NCI-H226 (cell line): ENCODE measurements around the gene WDR18.

Source experiments
- DNase-seq: peaks from one replicate; pipeline ENCODE4 v3.0.0-alpha.2; 2015

WDR18 gene, protein sequence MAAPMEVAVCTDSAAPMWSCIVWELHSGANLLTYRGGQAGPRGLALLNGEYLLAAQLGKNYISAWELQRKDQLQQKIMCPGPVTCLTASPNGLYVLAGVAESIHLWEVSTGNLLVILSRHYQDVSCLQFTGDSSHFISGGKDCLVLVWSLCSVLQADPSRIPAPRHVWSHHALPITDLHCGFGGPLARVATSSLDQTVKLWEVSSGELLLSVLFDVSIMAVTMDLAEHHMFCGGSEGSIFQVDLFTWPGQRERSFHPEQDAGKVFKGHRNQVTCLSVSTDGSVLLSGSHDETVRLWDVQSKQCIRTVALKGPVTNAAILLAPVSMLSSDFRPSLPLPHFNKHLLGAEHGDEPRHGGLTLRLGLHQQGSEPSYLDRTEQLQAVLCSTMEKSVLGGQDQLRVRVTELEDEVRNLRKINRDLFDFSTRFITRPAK

DNA sequence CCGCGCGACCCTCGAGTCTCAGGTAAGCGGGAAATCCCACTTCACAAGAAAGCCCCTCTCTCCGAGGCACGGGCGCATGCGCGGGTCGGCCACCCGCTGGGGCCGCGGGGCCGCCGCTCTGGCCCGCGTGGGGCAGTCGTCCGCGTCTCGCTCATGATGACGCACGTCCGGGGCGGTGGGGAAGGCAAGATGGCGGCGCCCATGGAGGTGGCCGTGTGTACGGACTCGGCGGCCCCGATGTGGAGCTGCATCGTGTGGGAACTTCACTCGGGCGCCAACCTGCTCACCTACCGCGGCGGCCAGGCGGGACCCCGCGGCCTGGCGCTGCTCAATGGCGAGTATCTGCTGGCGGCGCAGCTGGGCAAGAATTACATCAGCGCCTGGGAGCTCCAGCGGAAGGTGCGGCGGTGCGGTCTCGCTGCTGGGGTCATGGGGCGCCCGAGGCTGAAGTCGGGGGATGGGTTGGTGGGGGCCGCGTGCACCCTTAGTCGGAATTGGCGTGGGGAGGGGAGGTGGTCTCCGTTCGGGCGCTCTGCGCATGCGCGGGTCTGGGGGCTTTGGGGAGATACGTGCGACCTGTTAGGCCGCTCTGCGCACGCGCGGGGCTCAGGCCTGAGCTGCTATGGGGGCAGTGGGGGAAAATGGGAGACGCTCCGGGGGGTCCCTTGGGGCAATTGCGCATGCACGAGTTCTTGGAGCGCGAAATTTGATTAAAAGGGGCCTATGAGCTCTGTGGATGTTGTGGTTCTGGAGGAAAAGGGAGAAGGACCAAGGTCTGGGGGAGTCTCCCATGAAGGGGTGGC is at the start of gene WDR18:
Gene WDR18, plus strand, starts transcription at position 181 of the 803 bp plus-strand sequence. Its CDS starts 9 bp downstream, at position 190.
- peak; percentile 83 for DNase-seq

DNA sequence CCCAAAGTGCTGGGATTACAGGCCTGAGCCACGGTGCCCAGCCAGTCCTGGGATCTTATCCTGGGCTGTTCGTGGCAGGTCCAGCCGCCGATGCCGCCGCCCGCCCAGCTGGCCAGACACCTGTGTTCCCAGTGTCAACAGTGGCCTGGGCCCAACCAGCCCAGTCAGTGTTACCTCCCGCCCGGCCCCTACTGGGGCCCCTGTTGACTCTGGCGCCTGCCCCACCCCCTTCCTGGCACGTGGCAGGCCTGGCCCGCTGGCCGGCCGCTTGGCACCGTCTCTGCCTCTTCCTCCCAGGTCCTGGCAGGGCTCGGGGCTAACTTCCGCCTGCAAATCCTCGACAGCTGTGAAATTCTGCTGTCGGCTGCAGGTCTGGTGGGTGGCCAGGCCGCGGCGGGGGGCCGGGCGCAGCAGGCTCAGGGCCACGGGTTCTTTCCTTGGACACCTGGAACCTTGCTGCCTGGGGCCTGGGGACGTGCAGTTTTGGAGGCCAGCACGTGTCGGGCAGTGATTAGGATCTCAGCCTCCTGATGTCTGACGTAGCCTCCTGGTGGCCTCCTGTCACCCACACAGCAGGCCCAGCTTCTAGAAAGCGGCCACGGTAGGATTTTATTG is 49.2 kb upstream of the WDR18 start:
- DNase-seq: no peak

DNA sequence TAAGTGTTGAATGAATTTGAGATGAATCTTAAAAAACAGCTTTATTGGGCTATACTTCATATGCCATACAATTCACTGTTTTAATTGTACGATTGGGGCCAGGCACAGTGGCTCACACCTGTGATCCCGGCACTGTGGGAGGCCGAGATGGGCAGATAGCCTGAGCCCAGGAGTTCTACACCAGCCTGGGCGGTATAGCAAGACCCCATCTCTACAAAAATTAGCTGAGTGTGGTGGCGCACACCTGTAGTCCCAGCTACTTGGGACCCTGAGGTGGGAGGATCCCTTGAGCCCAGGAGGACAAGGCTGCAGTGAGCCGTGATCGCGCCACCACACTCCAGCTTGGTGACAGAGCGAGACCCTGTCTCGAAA is 48.0 kb upstream of the WDR18 start:
- no peak for DNase-seq

DNA sequence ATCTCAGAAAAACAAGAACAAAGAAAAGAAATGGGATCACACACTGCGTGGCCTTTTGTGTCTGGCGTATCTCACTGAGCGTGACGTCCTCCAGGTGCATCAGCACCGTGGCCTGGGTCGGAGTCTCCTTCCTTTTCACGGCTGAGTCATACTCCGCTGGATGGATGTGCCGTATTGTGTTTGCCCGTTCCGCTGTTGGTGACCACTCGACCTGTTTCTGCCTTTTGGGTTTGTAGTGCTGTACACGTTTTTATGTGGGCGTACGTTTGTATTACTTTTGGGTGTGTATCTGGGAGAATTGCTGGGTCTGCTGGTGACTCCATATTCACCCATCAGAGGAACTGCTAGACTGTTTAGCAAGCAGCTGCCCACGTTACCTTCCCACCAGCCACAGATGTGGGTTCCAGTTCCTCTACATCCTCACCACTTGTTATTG is 46.9 kb upstream of the WDR18 start:
- DNase-seq: no peak

DNA sequence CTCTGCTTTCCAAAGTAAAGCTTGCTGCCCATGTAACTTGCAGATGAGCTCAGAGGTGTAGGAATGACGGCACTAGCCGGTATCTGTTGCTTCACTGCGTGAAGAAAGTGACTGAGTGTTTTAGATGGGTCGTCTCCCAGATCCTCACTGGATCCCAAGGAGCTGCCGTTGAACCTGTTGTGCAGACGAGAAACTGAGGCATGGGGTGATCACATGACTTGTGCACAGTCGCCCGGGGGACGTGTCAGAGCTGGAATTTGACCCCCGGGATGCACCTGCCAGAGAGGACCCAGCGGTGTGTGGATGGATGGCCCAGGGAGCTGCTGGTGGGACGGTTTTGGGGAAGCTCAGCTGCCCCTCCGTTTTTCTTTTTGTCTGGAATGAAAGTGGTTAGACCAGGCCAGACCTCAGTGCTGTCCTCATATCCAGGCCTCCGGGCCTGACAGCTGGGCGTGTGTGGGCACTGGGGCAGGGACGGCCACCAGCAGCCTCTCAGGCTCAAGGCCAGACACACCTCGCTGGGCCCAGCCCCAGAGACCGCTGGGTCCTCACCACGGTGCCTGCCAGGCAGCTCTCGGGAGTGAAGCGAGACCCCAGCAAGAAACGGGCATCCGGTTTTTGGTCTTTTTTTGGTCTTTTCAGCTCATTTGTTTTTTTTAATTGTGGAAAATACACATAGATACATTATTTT is 45.8 kb upstream of the WDR18 start:
- DNase-seq: no peak

DNA sequence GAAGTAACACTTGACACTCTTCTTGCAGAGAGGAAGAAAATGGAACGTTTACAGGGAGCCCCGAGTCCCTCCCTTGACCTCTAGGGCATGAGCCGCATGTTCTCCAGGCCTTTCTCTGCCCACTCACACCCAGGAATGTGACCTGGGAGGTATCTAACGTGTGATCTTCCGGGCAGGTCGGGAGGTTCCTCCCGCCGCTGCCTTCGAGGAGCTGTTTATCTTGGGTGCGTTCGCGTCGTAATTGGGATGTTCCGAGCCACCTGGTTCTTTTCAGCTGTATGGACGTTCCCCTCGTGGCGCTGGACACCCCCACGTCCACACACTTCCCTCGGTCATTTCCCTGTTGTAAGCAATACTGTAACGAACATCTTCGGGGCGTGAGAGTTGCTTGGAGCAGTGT is 44.7 kb upstream of the WDR18 start:
- no peak for DNase-seq

DNA sequence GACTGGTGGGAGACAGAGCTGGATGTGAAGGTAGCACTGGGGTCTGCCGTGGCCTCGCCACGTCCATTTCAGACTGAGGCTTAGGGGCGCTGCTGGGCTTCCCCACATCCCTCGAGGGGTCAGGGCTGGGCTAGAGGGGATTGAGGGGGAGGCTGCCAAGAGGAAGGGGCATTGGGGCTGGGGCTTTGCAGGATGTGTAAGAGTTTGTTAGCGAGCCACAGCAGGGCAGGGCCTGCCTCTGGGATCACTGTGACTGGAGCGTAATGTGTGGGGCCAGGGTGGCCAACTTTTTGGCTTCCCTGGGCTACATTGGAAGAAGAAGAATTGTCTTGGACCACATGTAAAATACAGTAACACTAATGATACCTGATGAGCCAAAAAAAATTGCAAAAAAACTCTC is 44.2 kb upstream of the WDR18 start:
- no peak for DNase-seq

DNA sequence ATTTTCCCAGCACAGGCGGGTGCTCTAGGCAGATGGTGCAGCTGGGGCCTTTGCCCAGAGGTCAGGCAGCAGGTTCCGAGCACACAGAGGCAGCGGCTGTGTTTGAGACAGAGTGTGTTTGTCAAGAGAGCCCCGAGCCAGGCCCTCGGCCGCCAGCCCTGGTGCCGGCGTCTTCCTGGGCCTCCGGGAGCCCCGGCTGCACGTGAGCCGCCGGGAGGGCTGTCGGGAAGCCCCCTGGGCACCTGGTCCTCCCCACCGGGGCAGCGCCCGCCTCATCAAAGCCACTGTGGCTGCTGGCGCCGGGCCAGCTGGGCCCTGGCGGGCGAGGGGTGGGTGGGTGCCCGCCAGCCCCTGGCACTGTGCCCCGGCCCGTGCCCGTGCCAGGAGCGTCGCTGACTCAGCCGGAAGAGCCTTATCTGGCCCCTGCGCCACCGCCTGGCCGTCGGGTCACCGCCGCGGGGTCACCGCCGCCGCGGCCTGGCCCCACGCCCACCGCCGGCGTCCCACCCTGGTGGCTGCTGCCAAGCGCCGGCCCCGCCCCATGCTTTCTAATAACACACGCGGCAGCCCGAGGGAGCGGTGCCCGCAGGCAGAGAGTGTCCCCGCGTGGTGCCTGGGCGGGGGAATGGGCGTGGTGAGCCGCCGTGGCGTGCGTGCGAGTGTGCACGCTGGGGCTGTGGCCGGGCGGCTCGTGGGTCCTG is 43.4 kb upstream of the WDR18 start:
- DNase-seq: peak; percentile 67

DNA sequence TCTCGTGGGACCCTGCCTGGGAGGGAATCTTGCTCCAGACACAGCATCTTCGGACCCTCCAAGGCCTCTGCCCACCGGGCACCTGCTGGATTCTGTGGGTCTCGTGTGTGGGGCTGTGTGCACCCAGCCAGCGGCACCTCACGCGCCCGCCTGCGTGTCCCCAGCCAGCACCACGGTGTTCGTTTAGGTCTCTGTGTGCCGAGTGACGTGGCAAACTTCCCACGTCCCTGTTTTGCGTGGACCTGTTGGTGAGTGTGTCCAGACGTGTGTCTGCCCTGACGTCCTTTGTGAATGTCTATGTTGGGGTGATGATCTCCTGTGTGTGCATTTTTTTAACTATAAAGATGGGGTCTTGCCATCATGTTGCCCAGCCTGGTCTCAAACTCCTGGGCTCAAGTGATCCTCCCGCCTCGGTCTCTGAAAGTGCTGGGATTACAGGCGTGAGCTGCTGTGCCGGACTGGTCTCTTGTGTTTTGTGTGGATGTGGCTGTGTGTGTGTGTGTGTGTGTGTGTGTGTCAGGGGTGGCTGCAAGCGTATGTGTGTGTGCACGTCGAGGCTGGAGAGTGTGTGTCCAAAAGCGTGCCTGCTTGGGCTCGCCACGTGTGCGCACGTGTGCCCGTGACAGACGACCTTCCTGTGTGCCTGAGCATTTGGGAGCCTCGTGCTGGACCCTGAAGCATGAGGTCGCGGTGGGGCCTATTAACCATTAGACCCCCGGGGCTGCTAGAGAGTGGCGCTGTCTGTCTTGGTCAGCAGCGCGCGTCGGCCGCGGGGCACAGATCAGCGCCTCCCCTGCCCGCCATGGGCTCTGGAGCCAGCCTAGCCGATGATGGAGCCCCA is 42.6 kb upstream of the WDR18 start:
- DNase-seq: no peak

DNA sequence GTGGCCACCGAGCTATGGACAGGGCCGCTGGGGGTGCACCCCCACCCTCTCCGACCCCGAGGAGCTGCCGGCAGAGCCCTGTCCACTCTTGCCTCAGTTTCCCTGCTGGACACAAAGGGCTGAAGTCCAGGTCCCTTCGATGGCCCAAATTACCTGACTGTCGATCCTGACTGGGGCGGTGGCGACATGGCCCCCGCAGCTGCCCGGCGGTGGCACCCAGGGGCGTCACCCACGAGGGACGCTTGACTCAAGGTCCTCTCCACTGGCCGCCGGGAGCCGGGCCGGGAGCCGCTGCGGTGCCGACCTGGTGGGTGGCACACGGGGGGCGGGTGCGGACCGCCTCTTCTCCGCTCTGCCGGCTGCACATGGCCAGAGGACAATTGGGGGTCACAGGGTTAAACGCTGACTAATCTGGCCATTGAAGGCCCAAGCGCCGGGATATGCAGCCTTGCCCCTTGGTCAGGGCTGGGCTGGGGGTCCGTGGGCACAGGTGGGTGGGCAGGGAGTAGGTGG is 42.0 kb upstream of the WDR18 start:
- DNase-seq: no peak

DNA sequence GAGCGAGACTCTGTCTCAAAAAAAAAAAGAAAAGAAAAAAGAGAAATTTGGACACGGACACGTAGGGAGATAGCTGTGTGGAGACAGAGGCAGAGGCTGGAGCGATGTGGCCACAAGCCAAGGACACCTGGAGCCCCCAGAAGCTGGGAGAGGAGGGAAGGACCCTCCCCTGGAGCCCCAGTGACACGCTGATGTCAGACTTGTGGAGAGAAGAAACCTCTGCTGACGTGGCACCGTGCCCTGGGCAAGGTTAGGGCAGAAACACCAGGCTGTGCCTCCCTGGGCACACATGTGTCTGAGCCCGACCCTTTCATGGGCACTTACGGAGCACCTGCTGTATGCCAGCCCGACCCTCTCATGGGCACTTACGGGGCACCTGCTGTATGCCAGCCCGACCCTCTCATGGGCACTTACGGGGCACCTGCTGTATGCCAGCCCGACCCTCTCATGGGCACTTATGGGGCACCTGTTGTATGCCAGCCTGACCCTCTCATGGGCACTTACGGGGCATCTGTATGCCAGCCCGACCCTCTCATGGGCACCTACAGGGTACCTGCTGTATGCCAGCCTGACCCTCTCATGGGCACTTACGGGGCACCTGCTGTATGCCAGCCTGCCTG is 40.5 kb upstream of the WDR18 start:
- no peak for DNase-seq

DNA sequence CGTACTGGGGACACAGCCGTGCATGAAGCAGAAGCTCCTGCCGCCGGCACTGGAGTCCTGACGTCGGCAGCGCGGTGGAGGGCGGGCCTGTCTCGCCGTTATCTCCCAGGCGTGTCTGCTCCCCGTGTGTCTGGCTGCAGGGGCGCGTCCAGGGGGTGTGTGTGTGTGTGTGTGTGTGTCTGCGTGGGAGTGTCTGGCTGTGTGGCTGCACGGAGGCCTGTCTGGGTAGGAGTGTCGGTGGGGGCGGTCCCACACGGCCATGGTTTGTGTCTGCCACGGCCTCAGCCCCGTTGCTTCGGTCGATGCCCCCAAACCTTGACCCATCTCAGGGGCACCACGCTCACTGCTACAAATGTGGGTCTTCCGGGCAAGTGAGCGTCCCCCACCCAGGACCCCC is 40.0 kb upstream of the WDR18 start:
- DNase-seq: peak; percentile 57

DNA sequence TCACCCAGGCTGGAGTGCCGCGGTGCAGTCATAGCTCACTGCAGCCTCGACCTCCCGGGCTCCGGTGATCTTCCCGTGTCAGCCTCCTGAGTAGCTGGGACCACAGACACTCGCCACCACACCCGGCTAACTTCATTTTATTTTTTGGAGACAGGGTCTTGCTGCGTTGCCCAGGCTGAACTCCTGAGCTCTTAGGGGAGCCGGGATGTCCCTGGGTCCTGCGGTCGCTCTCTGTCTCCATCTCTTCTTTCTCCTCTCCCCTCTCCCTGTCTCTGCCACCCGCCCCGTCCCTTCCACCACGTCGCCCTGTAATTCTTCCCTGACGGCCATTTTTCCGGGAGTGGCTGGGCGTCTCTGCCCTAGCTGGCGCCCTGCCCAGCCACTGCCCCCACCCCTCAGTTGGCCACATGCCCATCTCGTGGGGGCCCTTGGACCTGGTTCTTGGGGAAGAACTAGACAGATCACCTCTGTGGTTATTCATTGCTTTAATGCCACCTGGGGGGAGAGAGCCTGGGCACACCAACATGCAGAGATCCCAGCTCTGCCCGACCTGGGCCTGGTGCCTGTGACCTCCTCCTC is 39.4 kb upstream of the WDR18 start:
- no peak for DNase-seq

DNA sequence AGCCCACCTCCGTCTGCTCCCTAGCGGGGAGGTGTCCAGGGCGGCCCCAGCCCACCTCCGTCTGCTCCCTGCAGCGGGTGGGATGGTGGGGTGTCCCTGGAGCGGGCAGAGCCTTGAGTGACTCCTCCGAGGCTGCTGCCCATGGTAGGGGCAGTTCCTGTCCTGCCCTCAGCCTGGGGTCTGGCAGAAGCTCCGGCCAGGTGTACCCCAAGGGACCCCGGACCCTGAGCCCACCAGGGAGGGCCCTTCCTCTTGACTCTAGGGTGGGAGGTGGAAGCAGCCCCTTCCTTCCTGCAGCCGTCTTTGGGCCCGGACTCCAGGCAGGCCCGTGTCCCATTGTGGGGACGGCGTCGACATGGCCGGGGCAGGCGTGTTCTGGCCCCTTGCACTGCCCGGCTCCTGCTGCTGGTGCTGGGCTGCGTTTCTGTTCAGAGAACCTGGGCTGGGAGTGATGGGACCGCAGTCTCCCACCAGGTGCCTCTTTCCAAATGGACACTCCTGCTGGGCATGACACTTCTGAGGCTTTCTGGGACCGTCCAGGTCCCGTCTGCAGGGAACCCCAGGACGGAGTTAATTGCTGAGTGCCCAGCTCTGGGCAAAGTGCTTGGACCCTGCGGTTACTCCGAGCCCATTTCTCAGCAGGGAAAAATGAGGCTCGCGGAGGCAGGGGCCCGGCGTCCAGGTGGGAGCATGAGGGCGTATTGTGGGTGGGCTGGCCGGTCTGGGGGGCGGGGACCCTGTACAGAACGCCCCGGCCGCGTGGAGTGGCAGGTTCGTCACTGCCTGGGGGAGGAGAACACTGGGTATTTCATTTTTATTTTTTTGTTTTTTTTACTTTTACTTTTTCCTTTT is 38.5 kb upstream of the WDR18 start:
- DNase-seq: no peak

DNA sequence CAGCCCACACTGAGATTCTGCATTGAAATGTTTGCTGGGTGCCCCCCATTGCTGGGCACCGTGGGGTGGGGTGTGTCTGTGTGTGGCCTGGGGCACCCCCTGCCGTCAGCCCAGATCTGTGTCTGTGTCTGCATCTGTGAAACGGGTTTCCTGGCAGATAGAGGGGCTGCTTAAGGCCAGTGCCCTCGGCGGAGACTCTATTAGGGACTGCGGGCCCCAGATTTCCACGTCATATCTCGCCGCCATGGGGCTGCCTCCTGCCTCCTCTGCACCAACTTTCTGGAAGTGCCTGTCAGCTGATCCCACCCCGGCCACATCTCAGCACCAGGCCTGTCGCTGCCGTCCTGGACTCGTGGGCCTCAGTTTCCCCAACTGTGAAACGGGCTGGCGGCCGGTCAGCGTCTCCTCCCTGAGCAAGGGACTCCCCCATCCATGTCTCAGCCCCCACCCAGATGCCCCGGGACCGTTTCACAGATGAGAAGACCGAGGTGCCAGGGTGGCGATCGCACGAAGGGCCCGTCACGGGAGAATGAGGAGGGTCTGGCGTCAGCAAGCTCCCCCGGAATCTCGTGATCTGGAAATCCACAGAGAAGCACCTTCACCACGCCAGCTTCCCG is 36.9 kb upstream of the WDR18 start:
- DNase-seq: no peak

DNA sequence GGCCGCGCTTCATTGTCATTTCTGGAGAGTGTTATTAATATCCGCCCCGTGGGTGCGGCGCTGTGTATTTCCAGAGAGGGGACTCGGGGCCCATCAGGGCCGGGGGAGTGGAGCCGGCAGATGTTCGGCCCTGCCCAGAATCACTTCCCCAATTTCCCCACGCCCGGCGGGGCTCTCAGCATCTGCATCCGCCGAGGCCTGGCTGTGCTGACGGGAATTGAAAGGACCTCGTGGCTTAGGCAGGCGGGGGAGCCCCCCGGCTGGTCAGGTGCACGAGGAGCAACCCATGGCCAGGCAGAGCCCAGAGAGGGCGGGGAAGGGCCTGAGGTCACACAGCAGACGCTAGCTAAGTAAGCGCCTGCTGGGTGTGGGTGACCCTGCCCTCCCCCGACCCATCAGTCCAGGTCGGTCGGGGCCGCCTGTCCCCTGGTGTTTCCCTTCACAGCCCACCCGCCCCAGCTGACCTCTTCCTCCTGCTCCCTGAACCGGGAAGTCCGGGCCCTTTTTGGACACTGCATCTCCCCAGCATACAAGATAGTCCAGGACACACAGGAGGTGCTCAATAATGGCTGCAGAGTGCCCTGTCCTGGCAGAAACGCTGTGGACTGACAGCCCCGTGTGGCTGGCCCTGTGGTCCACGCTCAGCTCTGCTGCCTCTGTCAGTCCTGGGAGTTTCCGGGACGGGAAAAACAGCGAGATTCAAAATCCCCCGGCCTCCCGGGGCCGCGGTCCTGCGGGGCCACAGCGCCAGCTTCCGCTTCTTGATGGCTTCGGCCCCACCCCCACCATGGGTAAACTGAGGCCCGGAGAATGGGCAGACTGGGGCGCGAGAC is 36.2 kb upstream of the WDR18 start:
- no peak for DNase-seq

DNA sequence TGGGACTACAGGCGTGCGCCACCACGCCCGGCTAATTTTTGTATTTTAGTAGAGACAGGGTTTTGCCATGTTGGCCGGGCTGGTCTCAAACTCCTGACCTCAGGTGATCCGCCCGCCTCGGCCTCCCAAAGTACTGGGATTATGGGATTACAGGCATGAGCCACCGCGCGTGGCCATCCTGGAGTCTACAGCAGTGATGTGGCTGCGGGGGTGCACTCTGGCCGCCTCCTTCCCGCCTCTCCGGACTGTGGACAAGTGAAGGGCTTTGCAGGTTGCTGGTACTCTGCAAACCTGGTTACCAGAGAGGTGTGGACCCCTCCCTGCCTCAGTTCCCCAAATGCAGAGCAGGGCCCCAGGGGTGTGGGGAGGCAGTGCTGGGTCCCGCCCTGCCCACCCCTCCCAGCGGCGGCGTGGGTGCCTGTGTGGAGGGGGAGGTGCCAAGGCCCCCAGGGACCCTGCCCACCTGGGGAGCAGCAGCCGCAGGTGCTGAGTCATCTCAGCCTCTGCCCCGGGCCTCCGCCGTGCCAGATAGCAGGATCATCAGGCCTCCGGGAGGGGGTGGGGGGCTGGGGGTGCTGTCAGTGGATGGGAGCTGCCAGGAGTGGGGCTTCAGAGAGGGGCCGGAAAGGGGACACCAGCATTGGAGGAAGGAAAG is 35.2 kb upstream of the WDR18 start:
- no peak for DNase-seq
